CD4-positive, alpha-beta memory T cell (primary cell): ENCODE results near the gene IL21R. TPM values are rescaled to one million over a fixed set of nuclear protein-coding genes. Genes with fewer than 3 reads are reported as not detected.

Experiments
- CTCF ChIA-PET: fragments of 350-600 bp; sonication (Branson Sonifier 250); formaldehyde crosslinking; loops from one replicate; lab custom pipeline; 2021; ENCODE audit warnings: inconsistent platforms; ENCODE audit not compliant: partially characterized antibody; lab: Charles Lee
- POLR2A ChIA-PET: fragments of 350-600 bp; sonication (Branson Sonifier 250); formaldehyde crosslinking; loops from one replicate; lab custom pipeline; 2021; ENCODE audit not compliant: partially characterized antibody; lab: Charles Lee
- DNase-seq, 5 donors: peaks; one replicate each; pipeline versions ENCODE4 v3.0.0 to v3.0.0-alpha.2; 2020 to 2022; ENCODE audit warnings: mixed read lengths in 1 of 5
- H3K27ac ChIP-seq: one replicate; pipeline ENCODE4 v1.7.0; 2013; ENCODE audit warnings: low read depth, low read length
- H3K27me3 ChIP-seq: 2 replicates; pipeline ENCODE4 v1.7.0; 2013; ENCODE audit warnings: mild to moderate bottlenecking, low read length, moderate library complexity; ENCODE audit not compliant: insufficient read depth
- H3K36me3 ChIP-seq: 2 replicates; pipeline ENCODE4 v1.7.0; 2013; ENCODE audit warnings: mild to moderate bottlenecking, low read length, moderate library complexity; ENCODE audit not compliant: insufficient read depth
- H3K4me1 ChIP-seq: 2 replicates; pipeline ENCODE4 v1.7.0; 2013; ENCODE audit warnings: mild to moderate bottlenecking, low read length, moderate library complexity; ENCODE audit not compliant: insufficient read depth
- H3K4me3 ChIP-seq, 2 donors: one replicate each; pipeline ENCODE4 v1.7.0; 2013; ENCODE audit warnings: low read length in 2 of 2, mild to moderate bottlenecking in 1 of 2
- H3K9me3 ChIP-seq, 2 donors: one replicate each; pipeline ENCODE4 v1.7.0; 2013; ENCODE audit warnings: low read length in 2 of 2, control low read depth in 1 of 2; ENCODE audit not compliant: control insufficient read depth in 1 of 2
- H3K27ac Mint-ChIP-seq, 7 donors: one replicate each; pipeline ENCODE4 v1.8.0; 2020 to 2021; ENCODE audit warnings: mixed read lengths in 7 of 7, mild to moderate bottlenecking in 6 of 7, inconsistent platforms in 3 of 7, moderate library complexity in 3 of 7
- H3K27me3 Mint-ChIP-seq, 2 donors: one replicate each; pipeline ENCODE4 v1.8.0; 2020 to 2021; ENCODE audit warnings: mixed read lengths in 2 of 2
- H3K36me3 Mint-ChIP-seq, 2 donors: one replicate each; pipeline ENCODE4 v1.8.0; 2020 to 2021; ENCODE audit warnings: mixed read lengths in 2 of 2, inconsistent platforms in 1 of 2, mild to moderate bottlenecking in 1 of 2
- H3K4me1 Mint-ChIP-seq, 4 donors: one replicate each; pipeline ENCODE4 v1.8.0; 2020 to 2021; ENCODE audit warnings: mixed read lengths in 4 of 4, mild to moderate bottlenecking in 1 of 4
- H3K4me3 Mint-ChIP-seq, 8 donors: one replicate each; pipeline ENCODE4 v1.8.0; 2020 to 2021; ENCODE audit warnings: mixed read lengths in 8 of 8, mild to moderate bottlenecking in 7 of 8, moderate library complexity in 6 of 8, inconsistent platforms in 3 of 8
- H3K9me3 Mint-ChIP-seq, 8 donors: one replicate each; pipeline ENCODE4 v1.8.0; 2020 to 2021; ENCODE audit warnings: mixed read lengths in 8 of 8, mild to moderate bottlenecking in 5 of 8, inconsistent platforms in 3 of 8, moderate library complexity in 1 of 8
- intact Hi-C: fragments of 100-400 bp; cut with micrococcal nuclease; formaldehyde crosslinking; loops from one replicate; pipeline ENCODE4 v1.15.1; 2023
- polyA plus RNA-seq, 2 donors: library from polyadenylated mRNA; unstranded; fragments of 300-500 nt; fragmentation: Illumina TruSeq; gene quantifications; one replicate each; pipeline ENCODE4 v1.2.3, GENCODE V29; 2021
- total RNA-seq, 2 experiments: library from RNA; stranded (reverse); gene quantifications; one replicate each; pipeline ENCODE4 v1.2.3, GENCODE V29; 2021

IL21R gene
- total and polyA plus RNA-seq, 4 experiments from 2014 or later, result 18.4 to 29.1 (median 28.3) TPM

DNA sequence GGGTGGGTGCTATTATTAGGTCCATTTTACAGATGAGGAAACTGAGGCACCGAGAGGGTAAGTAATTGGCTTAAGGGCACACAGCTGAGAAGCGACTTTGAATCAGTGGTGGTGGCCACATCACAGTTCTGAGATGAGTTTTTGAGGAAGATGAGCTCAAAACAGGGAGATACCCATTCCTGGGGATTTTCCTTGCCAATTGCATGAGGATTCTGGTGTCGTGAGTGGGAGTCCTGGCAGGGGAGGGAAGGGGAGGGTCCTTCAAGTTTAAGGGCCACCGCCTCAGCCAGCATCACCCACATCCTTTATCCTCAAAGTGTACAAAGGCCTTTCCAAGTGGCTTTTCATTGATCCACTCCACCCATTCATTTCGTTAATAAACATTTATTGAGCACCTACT, 45.3 kb downstream of the IL21R start:
- peak overlapping the region; percentile 96 to 99 (median 97) for H3K27ac Mint-ChIP-seq
- H3K9me3 Mint-ChIP-seq, result peaks cover 0 to 11% (median 5%) of the 10 kb centered on the region in 8 donors
- CTCF ChIA-PET, result interaction anchor here (0.9 to 2.0 kb wide), 10 partner anchors 8 to 291 kb away, joined by 3 to 11 read pairs (median 5); no protein-coding TSS in a partner anchor
- POLR2A ChIA-PET, result interaction anchor here (0.9 to 6.6 kb wide), 13 partner anchors 8 to 273 kb away, joined by 4 to 35 read pairs (median 8); partner anchors contain the start of gene IL21R
- H3K36me3 ChIP-seq, result peaks cover 46% of the 10 kb centered on the region
- intact Hi-C loops, result loop anchor here (2.0 kb wide), 1 partner anchor 80 kb away; no protein-coding TSS in a partner anchor
- H3K27me3 Mint-ChIP-seq, result no peaks in the 10 kb centered on the region
- peaks cover 58 to 66% of the 10 kb centered on the region in 2 donors for H3K36me3 Mint-ChIP-seq
- H3K9me3 ChIP-seq, result peaks cover 5 to 8% of the 10 kb centered on the region in 2 donors
- H3K4me1 Mint-ChIP-seq, result peaks cover 44 to 81% (median 60%) of the 10 kb centered on the region in 4 donors
- no peaks in the 10 kb centered on the region for H3K27me3 ChIP-seq
- H3K4me3 ChIP-seq, result peak overlapping the region in 1 of 2 donors; percentile 30
- peaks cover 64% of the 10 kb centered on the region for H3K4me1 ChIP-seq
- peak overlapping the region in 5 of 8 donors; percentile 38 to 83 (median 82) for H3K4me3 Mint-ChIP-seq
- peak overlapping the region; percentile 63 for H3K27ac ChIP-seq
- DNase-seq, result no peak

DNA sequence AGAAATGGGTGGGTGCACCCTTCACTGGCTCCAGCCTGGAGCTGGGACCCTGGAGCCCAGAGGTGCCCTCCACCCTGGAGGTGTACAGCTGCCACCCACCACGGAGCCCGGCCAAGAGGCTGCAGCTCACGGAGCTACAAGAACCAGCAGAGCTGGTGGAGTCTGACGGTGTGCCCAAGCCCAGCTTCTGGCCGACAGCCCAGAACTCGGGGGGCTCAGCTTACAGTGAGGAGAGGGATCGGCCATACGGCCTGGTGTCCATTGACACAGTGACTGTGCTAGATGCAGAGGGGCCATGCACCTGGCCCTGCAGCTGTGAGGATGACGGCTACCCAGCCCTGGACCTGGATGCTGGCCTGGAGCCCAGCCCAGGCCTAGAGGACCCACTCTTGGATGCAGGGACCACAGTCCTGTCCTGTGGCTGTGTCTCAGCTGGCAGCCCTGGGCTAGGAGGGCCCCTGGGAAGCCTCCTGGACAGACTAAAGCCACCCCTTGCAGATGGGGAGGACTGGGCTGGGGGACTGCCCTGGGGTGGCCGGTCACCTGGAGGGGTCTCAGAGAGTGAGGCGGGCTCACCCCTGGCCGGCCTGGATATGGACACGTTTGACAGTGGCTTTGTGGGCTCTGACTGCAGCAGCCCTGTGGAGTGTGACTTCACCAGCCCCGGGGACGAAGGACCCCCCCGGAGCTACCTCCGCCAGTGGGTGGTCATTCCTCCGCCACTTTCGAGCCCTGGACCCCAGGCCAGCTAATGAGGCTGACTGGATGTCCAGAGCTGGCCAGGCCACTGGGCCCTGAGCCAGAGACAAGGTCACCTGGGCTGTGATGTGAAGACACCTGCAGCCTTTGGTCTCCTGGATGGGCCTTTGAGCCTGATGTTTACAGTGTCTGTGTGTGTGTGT, 46.8 kb downstream of the IL21R start:
- Mint-ChIP-seq H3K27ac (peak overlapping the region; percentile 89 to 99 (median 97)), H3K9me3 (peaks cover 0 to 11% (median 5%) of the 10 kb centered on the region in 8 donors), H3K27me3 (no peaks in the 10 kb centered on the region), H3K4me1 (peaks cover 44 to 88% (median 68%) of the 10 kb centered on the region in 4 donors), H3K36me3 (peaks cover 44 to 53% of the 10 kb centered on the region in 2 donors), H3K4me3 (peak overlapping the region in 5 of 8 donors; percentile 17 to 88 (median 51))
- ChIA-PET POLR2A (interaction anchor here (1.2 to 6.6 kb wide), 7 partner anchors 11 to 245 kb away, joined by 3 to 35 read pairs (median 6); partner anchors contain the start of genes IL21R and KDM8), CTCF (interaction anchor here (1.2 to 4.8 kb wide), 2 partner anchors 212 to 214 kb away, joined by 4 to 27 read pairs; no protein-coding TSS in a partner anchor)
- no peak overlapping the region for H3K4me3 ChIP-seq
- H3K9me3 ChIP-seq, result peaks cover 5 to 8% of the 10 kb centered on the region in 2 donors
- DNase-seq, result no peak
- peaks cover 74% of the 10 kb centered on the region for H3K4me1 ChIP-seq
- H3K36me3 ChIP-seq, result peaks cover 34% of the 10 kb centered on the region
- intact Hi-C loops, result no loop called here
- peak overlapping the region; percentile 53 for H3K27ac ChIP-seq
- no peaks in the 10 kb centered on the region for H3K27me3 ChIP-seq

DNA sequence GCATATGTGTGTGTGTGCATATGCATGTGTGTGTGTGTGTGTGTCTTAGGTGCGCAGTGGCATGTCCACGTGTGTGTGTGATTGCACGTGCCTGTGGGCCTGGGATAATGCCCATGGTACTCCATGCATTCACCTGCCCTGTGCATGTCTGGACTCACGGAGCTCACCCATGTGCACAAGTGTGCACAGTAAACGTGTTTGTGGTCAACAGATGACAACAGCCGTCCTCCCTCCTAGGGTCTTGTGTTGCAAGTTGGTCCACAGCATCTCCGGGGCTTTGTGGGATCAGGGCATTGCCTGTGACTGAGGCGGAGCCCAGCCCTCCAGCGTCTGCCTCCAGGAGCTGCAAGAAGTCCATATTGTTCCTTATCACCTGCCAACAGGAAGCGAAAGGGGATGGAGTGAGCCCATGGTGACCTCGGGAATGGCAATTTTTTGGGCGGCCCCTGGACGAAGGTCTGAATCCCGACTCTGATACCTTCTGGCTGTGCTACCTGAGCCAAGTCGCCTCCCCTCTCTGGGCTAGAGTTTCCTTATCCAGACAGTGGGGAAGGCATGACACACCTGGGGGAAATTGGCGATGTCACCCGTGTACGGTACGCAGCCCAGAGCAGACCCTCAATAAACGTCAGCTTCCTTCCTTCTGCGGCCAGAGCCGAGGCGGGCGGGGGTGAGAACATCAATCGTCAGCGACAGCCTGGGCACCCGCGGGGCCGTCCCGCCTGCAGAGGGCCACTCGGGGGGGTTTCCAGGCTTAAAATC, 47.6 kb downstream of the IL21R start:
- intact Hi-C loops, result no loop called here
- H3K4me1 ChIP-seq, result peaks cover 74% of the 10 kb centered on the region
- H3K4me3 ChIP-seq, result no peak overlapping the region
- H3K27me3 ChIP-seq, result no peaks in the 10 kb centered on the region
- Mint-ChIP-seq H3K9me3 (peaks cover 0 to 8% (median 1%) of the 10 kb centered on the region in 8 donors), H3K4me1 (peaks cover 44 to 89% (median 70%) of the 10 kb centered on the region in 4 donors), H3K4me3 (peak overlapping the region in 7 of 8 donors; percentile 50 to 88 (median 68)), H3K27ac (peak overlapping the region; percentile 80 to 99 (median 94)), H3K36me3 (peaks cover 36 to 46% of the 10 kb centered on the region in 2 donors), H3K27me3 (no peaks in the 10 kb centered on the region)
- peak; percentile 72 to 94 (median 80) for DNase-seq
- ChIA-PET CTCF (interaction anchor here (1.2 to 5.1 kb wide), 8 partner anchors 14 to 215 kb away, joined by 3 to 27 read pairs (median 4); no protein-coding TSS in a partner anchor), POLR2A (interaction anchor here (0.7 to 6.6 kb wide), 15 partner anchors 11 to 280 kb away, joined by 3 to 35 read pairs (median 5); partner anchors contain the start of genes IL21R and KDM8)
- H3K27ac ChIP-seq, result peak overlapping the region; percentile 53
- H3K9me3 ChIP-seq, result peaks cover 0 to under 1% of the 10 kb centered on the region in 2 donors
- H3K36me3 ChIP-seq, result peaks cover 26% of the 10 kb centered on the region

DNA sequence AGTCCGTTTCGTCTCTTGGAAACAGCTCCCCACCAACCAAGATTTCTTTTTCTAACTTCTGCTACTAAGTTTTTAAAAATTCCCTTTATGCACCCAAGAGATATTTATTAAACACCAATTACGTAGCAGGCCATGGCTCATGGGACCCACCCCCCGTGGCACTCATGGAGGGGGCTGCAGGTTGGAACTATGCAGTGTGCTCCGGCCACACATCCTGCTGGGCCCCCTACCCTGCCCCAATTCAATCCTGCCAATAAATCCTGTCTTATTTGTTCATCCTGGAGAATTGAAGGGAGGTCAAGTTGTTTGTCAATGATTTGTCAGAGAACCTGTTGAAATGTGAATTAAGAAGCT, 48.2 kb downstream of the IL21R start:
- Histone ChIP-seq H3K4me3 (no peak overlapping the region), H3K36me3 (peaks cover 21% of the 10 kb centered on the region), H3K4me1 (peaks cover 75% of the 10 kb centered on the region), H3K27me3 (no peaks in the 10 kb centered on the region), H3K27ac (peak overlapping the region; percentile 53), H3K9me3 (no peaks in the 10 kb centered on the region)
- Mint-ChIP-seq H3K9me3 (peaks cover 0 to 6% (median 0%) of the 10 kb centered on the region in 8 donors), H3K36me3 (peaks cover 30 to 40% of the 10 kb centered on the region in 2 donors), H3K27me3 (no peaks in the 10 kb centered on the region), H3K4me1 (peaks cover 44 to 92% (median 68%) of the 10 kb centered on the region in 4 donors), H3K27ac (peak overlapping the region; percentile 80 to 99 (median 94)), H3K4me3 (peak overlapping the region in 7 of 8 donors; percentile 50 to 88 (median 68))
- no peak for DNase-seq
- intact Hi-C loops, result no loop called here
- ChIA-PET POLR2A (interaction anchor here (0.7 to 6.6 kb wide), 17 partner anchors 9 to 281 kb away, joined by 3 to 35 read pairs (median 5); partner anchors contain the start of gene IL21R), CTCF (interaction anchor here (1.2 to 5.1 kb wide), 10 partner anchors 10 to 220 kb away, joined by 3 to 27 read pairs (median 4); no protein-coding TSS in a partner anchor)

DNA sequence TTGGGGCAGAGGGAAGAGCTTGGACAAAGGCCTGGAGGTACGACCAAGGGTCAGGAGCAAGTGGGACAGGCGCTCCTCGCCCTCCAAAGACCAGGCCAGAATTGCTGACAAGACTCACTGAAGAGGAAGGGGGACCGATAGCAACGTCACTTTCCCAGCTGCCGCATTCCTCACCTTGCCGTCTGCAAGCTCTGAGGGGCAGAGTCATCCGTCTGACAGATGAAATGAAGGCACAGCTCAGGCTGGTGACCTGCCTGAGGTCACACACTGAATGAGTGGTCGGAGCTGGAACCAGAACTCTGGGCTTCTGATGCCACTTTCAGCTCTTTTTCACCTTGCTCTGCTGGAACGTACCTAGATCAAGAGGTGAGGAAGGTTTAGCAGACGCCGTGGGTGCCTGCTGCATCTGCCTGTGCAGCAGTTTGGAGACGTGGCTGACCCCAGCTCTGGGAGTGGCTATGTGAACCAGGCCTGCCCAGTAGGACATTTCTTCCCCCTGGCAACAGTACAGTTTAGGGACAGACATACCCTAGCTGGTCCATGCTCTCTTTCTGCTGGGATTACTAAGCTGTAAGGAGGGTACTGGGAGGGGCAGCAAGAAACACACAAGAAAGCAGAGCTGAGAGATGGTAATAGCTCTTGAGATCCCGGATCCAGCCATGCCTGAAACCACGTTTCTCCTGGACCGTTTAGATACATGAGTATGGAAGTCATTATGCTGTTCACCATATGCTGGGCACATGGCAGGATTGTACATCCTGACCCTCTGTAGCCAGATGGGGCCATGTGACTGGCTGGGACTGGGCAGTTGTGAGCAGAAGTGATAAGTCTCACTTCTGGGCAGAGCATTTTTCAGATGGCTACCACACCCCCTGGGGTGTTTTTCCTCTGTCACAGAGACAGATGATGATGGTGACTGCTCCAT, 50.9 kb downstream of the IL21R start:
- no peak overlapping the region for H3K27ac ChIP-seq
- CTCF ChIA-PET, result interaction anchor here (0.6 to 5.3 kb wide), 13 partner anchors 10 to 299 kb away, joined by 3 to 36 read pairs (median 5); no protein-coding TSS in a partner anchor
- POLR2A ChIA-PET, result interaction anchor here (0.9 to 3.3 kb wide), 9 partner anchors 11 to 283 kb away, joined by 3 to 24 read pairs (median 4); partner anchors contain the start of gene IL21R
- peaks cover 71% of the 10 kb centered on the region for H3K4me1 ChIP-seq
- no peaks in the 10 kb centered on the region for H3K9me3 ChIP-seq
- no peak for DNase-seq
- H3K36me3 ChIP-seq, result peaks cover 9% of the 10 kb centered on the region
- H3K27me3 Mint-ChIP-seq, result no peaks in the 10 kb centered on the region
- no peaks in the 10 kb centered on the region for H3K9me3 Mint-ChIP-seq
- no peaks in the 10 kb centered on the region for H3K27me3 ChIP-seq
- H3K4me1 Mint-ChIP-seq, result peaks cover 40 to 89% (median 65%) of the 10 kb centered on the region in 4 donors
- peak overlapping the region; percentile 17 to 86 (median 55) for H3K27ac Mint-ChIP-seq
- H3K4me3 ChIP-seq, result no peak overlapping the region
- peaks cover 6 to 21% of the 10 kb centered on the region in 2 donors for H3K36me3 Mint-ChIP-seq
- intact Hi-C loops, result no loop called here
- H3K4me3 Mint-ChIP-seq, result peak overlapping the region in 1 of 8 donors; percentile 52
